Measurements from ENCODE around the gene MYDGF.
"Not testable (repeated sequence)": the region's sequence is repeated elsewhere in the genome, so short reads cannot be mapped to it uniquely, and the experiment has no call there.

Gene MYDGF

GRCh38 chr19:4669723-4670480 is at the start of gene MYDGF:
Gene MYDGF, minus strand, starts transcription at chr19:4670342. Its CDS starts 8 bp downstream, at chr19:4670334.
- CTCF ChIA-PET, result no interaction called here
- DNase-seq (ENCODE audit: extremely low spot score), result peak; percentile 100
- no peak for TF ChIP-seq CTCF (IDR thresholded peaks at IDR 0.05; ENCODE audit: control extremely low read depth, extremely low read depth, low read depth, missing control alignments)
- POLR2A ChIA-PET, result no interaction called here

- CTCF ChIA-PET, result no interaction called here
- DNase-seq (ENCODE audit: extremely low spot score), result no peak
- POLR2A ChIA-PET, result no interaction called here
- no peak for TF ChIP-seq CTCF (IDR thresholded peaks at IDR 0.05; ENCODE audit: control extremely low read depth, extremely low read depth, low read depth, missing control alignments)
Measured at GRCh38 chr19:4719499-4719866, 49.3 kb upstream of the MYDGF start.

- TF ChIP-seq CTCF (IDR thresholded peaks at IDR 0.05; ENCODE audit: control extremely low read depth, extremely low read depth, low read depth, missing control alignments), result no peak
- ChIA-PET POLR2A (interaction anchor here (0.7 kb wide), 1 partner anchor 960 kb away, joined by 3 read pairs; no protein-coding TSS in a partner anchor), CTCF (interaction anchor here (1.6 to 1.9 kb wide), 2 partner anchors 15 to 73 kb away, joined by 4 to 5 read pairs; partner anchors contain the start of gene FEM1A)
- no peak for DNase-seq (ENCODE audit: extremely low spot score)
Measured at GRCh38 chr19:4717966-4718701, 48.0 kb upstream of the MYDGF start.

- ChIA-PET POLR2A (interaction anchor here (0.7 kb wide), 1 partner anchor 961 kb away, joined by 3 read pairs; no protein-coding TSS in a partner anchor), CTCF (interaction anchor here (1.6 to 1.9 kb wide), 2 partner anchors 16 to 74 kb away, joined by 4 to 5 read pairs; partner anchors contain the start of gene FEM1A)
- no peak for DNase-seq (ENCODE audit: extremely low spot score)
- no peak for TF ChIP-seq CTCF (IDR thresholded peaks at IDR 0.05; ENCODE audit: control extremely low read depth, extremely low read depth, low read depth, missing control alignments)
Measured at GRCh38 chr19:4717191-4717965, 47.2 kb upstream of the MYDGF start.

GRCh38 chr19:4715529-4716221 is 45.5 kb upstream of the MYDGF start:
- no peak for TF ChIP-seq CTCF (IDR thresholded peaks at IDR 0.05; ENCODE audit: control extremely low read depth, extremely low read depth, low read depth, missing control alignments)
- no peak for DNase-seq (ENCODE audit: extremely low spot score)
- ChIA-PET CTCF (no interaction called here), POLR2A (no interaction called here)

GRCh38 chr19:4715178-4715528 is 45.0 kb upstream of the MYDGF start:
- CTCF ChIA-PET; DNase-seq (ENCODE audit: extremely low spot score); POLR2A ChIA-PET: not testable (repeated sequence)

Data from GM10248 (cell line).